GM19328 (cell line): ENCODE measurements around the gene OSMR.

Experiments used
- ATAC-seq: cut with Tn5 transposase; IDR thresholded peaks from one replicate; pipeline ENCODE4 v1.9.1; 2021; ENCODE audit warnings: mild to moderate bottlenecking, moderate library complexity; ENCODE audit not compliant: unreplicated experiment

OSMR gene

GRCh38 chr5:38923661-38924451 is 78.0 kb downstream of the OSMR start:
- ATAC-seq, result no peak

- no peak for ATAC-seq
Observed at GRCh38 chr5:38925154-38925925, 79.5 kb downstream of the OSMR start.

- no peak for ATAC-seq
Observed at GRCh38 chr5:38926121-38926520, 80.3 kb downstream of the OSMR start.

- no peak for ATAC-seq
Observed at GRCh38 chr5:38927470-38927869, 81.7 kb downstream of the OSMR start.

GRCh38 chr5:38929838-38930237 is 84.0 kb downstream of the OSMR start:
- ATAC-seq, result no peak

- ATAC-seq, result no peak
Observed at GRCh38 chr5:38931731-38932130, 85.9 kb downstream of the OSMR start.

- no peak for ATAC-seq
Observed at GRCh38 chr5:38932854-38933408, 87.1 kb downstream of the OSMR start.

GRCh38 chr5:38935437-38935836 is 89.6 kb downstream of the OSMR start:
- no peak for ATAC-seq

GRCh38 chr5:38936269-38936668 is 90.5 kb downstream of the OSMR start:
- no peak for ATAC-seq

GRCh38 chr5:38938424-38938823 is 92.6 kb downstream of the OSMR start:
- no peak for ATAC-seq

GRCh38 chr5:38938973-38939372 is 93.2 kb downstream of the OSMR start:
- no peak for ATAC-seq

- ATAC-seq, result no peak
Observed at GRCh38 chr5:38940230-38940858, 94.5 kb downstream of the OSMR start.

GRCh38 chr5:38941912-38942311 is 96.1 kb downstream of the OSMR start:
- no peak for ATAC-seq

GRCh38 chr5:38944282-38944681 is 98.5 kb downstream of the OSMR start:
- no peak for ATAC-seq

GRCh38 chr5:38948501-38948900 is 102.7 kb downstream of the OSMR start:
- ATAC-seq, result no peak

- no peak for ATAC-seq
Observed at GRCh38 chr5:38953426-38954012, 107.7 kb downstream of the OSMR start.

GRCh38 chr5:38961691-38962090 is 115.9 kb downstream of the OSMR start:
- no peak for ATAC-seq

- ATAC-seq, result no peak
Observed at GRCh38 chr5:38968665-38969064, 122.9 kb downstream of the OSMR start.

GRCh38 chr5:38978036-38978435 is 132.2 kb downstream of the OSMR start:
- no peak for ATAC-seq

GRCh38 chr5:38979535-38979934 is 133.7 kb downstream of the OSMR start:
- ATAC-seq, result no peak
